HG03442 (cell line): ENCODE results near the gene KAT6B.
A peak's percentile ranks its signal among the peaks of the same experiment; 100 is the strongest.
"Not testable (repeated sequence)": the region's sequence is repeated elsewhere in the genome, so short reads cannot be mapped to it uniquely, and the experiment has no call there.

Experiments used
- ATAC-seq: cut with Tn5 transposase; IDR thresholded peaks from one replicate; pipeline ENCODE4 v1.9.1; 2021; ENCODE audit warnings: mild to moderate bottlenecking, moderate library complexity; ENCODE audit not compliant: unreplicated experiment

The KAT6B gene

DNA sequence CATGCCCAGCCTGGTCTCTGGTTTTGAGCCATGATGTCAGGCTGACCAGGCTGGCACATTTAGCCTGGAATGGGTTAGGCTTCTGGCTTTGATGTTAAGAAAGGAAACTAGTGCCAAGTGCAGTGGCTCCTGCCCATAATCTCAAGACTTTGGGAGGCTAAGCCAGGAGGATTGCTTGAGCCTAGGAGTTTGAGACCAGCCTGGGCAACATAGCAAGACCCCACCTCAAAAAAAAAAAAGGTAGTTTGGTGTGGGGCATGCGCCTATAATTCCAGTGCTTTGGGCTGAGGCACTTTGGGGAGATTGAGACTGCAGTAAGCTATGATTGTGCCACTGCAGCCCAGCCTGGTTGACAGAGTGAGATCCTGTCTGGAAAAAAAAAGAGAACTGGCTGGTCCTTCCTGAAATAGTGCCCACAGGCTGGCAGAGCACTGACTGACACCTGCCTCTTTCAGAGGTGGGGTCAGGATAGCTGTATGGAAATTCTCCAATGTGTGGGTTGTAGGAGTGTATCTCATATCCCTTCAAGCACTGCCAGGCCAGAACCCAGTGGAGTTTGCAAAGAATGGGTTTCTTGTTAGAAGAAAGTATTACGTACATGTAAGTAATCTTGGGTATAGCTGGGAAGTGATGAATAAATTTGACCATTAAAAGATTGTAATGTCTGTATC, 61.3 kb downstream of the KAT6B start:
- ATAC-seq, result no peak

- no peak for ATAC-seq
Observed at GRCh38 chr10:74888962-74889661, 62.7 kb downstream of the KAT6B start.

DNA sequence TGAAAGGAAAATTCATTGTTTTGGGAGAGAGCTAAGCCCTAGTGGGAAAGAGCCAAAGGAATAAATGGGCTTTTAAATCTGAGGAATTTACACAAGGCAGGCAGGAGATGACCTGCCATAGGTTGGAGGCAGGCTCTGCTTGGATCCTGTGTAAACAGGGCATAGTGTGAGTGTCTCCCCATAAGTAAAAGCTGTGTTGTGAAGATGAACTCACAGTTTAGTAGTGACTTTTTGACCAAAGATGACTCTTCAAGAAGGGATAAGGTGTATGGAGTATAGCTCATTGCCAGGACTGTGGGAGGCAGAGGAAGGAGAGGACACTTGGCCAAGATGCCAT, 63.2 kb downstream of the KAT6B start:
- ATAC-seq, result no peak

GRCh38 chr10:74890460-74890859, 64.1 kb downstream of the KAT6B start:
- ATAC-seq, result no peak

- no peak for ATAC-seq
Observed at GRCh38 chr10:74891053-74891452, 64.7 kb downstream of the KAT6B start.

GRCh38 chr10:74892839-74893238, 66.4 kb downstream of the KAT6B start:
- ATAC-seq, result no peak

DNA sequence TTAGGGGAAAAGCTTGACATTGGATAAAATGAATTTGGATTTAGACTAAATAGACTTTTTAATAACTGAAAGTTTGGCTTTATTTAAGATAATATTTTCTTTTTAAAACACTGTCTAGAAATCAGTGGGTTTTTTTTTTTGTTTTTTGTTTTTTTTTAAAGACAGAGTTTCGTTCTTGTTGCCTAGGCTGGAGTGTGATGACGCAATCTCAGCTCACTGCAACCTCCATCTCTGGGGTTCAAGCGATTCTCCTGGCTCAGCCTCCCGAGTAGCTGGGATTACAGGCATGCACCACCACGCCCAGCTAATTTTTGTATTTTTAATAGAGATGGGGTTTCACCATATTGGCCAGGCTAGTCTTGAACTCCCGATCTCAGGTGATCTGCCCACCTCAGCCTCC, 66.9 kb downstream of the KAT6B start:
- not testable (repeated sequence) for ATAC-seq

DNA sequence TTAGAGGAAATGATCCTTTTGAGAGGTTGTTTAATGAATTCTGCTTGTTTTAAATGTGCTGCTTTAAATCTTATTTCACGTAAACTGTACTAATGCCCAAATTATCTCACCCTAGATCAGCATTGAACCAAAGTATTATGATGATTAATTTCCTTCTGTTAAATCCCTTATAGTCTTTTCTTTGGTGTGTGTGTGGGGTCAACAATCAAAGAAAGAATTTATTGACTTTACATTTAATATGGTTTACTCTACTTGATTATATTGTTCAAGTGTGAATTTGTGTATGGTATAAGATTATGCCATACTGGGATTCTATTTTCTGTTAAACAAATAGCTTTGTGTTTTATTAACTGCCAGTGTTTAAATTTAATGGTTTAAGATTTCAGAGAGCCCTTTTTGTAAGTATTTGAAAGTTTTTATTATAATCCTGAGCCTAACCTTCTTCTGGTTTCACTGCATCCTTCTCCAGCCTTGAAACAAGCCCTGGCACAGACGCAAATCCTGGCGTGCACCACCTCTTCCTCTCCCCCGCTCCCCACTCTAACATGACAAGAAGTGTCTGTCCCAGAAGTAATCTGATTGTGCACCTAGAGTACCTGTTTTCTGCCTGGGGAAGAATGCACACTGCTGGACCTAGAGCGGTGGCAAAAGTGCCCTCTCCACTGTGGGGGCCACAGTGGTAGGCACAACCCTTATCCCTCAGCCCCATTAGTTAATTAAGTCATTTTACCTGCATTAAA, 70.6 kb downstream of the KAT6B start:
- no peak for ATAC-seq

DNA sequence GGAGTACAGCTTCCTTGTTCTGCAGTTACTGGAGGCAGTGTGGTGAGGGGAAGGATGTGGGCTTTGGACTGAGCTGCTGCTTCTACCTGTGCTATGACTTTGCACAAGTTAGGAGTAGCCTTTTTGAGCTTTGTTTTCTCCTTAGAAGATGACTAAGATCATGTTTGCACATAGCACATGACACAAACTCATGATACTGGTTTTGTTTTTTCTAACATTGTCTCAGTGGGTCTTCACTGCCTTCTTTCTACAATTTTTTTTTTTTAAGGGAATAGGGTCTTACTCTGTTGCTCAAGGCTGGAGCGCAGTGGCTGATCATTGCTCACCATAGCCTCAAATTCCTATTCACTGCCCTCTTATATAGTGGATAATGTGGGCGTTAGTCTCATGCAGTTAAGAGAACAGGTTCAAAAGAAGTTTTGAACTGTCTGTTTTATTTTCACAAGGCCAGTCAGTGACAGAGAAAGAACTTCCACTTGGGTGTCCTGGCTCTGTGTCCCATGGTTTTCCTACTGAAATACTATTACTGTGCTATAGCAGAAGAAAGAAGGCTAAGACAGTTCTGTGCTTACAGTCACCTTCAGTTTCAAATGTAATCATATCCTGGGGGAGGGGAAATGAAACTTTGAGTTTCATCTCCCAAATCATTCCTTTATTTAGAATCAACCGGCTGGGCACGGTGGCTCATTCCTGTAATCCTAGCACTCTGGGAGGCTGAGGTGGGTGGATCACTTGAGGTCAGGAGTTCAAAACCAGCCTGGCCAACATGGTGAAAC, 72.0 kb downstream of the KAT6B start:
- ATAC-seq, result peak; percentile 72

DNA sequence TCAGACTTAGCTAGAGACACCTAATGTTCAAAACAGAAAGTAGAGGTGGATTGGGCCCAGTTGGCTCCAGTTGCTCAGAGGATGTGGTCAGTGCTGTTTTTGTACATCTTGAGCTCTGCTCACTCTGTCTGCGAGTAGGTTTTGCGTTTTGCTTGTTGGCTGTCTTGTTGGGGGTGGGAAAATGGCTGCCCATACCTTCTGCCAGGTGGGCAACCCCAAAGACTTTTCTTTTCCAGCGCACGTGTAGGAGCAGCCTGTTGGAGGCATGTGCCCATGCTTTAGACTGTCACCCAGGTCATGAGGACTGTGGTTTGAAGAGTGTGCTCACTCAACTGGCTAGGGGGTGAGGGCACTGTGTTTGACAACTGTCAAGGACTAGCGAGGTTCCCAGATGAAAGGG, 73.9 kb downstream of the KAT6B start:
- peak; percentile 48 for ATAC-seq

DNA sequence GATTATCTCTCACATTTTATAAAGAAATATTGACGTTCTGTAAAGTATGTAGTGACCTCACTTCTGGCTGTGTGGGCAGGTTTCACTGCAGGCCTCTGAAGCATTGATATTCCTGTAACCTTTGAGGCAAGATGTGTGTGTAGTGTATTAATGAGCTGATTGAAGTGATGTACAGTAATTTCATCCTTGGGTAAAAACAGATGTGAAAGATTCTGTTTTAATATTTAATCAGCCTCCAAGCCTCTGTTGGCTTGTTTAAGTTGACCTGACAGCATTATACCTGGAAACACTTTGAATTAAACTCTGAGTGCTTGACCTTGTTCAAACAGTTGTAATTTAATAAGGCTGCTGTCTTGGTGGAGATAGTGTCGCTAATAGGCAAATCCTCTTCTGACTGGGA, 74.9 kb downstream of the KAT6B start:
- no peak for ATAC-seq

DNA sequence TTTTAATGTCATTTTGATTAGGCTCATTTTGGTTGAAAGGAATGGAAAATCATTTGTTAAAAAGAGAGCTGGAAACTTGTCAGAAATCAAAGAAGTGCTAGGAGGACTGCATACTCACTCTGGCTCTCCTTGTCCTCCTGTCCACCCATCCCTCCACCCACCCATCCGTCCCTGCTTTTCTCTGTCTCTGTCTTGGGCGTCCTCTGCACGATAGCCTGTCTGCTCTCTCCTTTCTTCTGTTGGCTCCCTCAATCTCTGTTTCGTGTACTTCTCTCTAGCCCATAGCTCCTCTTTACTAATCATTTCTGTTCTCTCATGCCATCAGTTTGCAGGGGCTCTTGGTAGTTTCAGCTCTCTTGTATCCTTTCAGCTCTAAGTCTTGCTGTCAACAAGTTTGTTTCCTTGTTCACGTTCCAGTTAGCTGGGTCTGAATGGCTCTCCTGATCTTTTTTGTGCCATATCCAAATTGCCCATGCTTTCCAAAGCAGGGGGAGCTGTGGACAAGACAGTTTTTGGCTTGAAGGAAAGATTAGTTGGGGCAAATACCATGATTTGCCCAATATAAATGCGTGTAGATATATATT, 75.6 kb downstream of the KAT6B start:
- no peak for ATAC-seq

DNA sequence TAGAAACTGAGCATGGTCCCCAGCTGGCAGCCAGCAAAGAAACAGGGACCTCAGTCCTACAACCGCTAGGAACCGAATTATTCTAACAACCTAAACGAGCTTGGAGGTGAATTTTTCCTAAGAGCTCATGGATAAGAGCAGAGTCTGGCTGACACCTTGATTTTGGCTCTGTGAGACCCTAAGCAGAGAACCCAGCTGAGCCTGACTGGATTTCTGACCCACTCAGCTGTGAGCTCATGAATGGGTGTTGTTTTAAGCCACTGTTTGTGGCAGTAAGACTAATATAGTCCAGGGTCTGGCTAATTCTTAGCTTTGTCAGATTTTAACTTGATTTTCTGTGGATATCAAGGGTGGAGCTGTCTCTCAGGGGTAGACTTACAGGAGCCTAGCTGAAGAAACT, 77.1 kb downstream of the KAT6B start:
- no peak for ATAC-seq

GRCh38 chr10:74906611-74907198, 80.3 kb downstream of the KAT6B start:
- no peak for ATAC-seq

GRCh38 chr10:74909670-74910069, 83.3 kb downstream of the KAT6B start:
- ATAC-seq, result no peak

- ATAC-seq, result no peak
Observed at GRCh38 chr10:74910241-74910975, 84.0 kb downstream of the KAT6B start.

GRCh38 chr10:74910976-74911350, 84.6 kb downstream of the KAT6B start:
- no peak for ATAC-seq

GRCh38 chr10:74912182-74912581, 85.8 kb downstream of the KAT6B start:
- ATAC-seq, result no peak

DNA sequence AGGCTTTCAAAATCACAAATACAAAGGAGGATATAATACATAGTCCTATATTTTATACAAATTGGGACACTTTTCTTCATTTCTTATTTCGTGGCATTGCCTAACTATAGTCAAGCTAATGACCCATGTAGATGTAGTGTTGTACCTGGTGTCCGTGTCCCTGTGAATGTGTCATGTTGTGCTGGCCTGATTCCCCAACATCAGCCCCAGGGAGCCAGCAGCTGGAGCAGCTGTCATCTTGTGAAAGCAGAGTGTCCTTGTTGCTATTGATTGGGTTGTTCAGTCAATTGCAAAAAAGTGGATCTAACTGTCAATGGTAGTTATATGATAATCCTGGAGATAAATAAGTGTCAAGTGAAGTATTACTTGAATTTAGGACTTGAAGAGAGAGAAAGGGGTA, 86.3 kb downstream of the KAT6B start:
- no peak for ATAC-seq

DNA sequence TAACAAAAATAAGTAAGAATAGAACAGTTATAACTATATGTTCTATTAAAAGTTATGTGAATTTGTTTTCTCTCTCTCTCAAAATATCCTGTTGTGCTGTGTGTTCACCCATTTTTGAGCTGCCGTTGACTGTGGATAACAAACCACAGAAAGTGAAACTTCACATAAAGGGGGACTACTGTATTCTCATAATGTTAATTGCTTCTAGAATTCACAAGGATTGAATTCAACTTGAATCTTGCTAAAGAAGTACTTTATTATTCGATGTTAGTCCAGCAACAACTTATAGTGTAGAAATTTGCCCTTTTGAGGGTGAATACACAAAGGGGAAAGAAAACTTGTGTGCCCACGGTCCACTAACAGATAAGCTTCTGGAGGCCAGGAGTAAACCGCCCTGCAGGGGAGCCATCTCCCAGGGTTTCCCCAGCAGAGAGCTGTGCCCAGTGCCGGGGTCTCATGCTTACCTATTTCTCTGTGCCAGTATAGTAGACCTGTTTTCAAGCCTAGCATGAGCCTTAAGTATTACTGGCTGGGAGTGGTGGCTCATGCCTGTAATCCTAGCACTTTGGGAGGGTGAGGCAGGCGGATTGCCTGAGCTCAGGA, 87.1 kb downstream of the KAT6B start:
- ATAC-seq, result peak; percentile 67
